ENCODE data around the gene TIGAR. TPM values are rescaled to one million over a fixed set of nuclear protein-coding genes. Genes with fewer than 3 reads are reported as not detected.

Gene TIGAR
- total and polyA plus RNA-seq, 5 experiments from 2014 or later = 2.1 to 14.0 (median 4.2) TPM

- Mint-ChIP-seq H3K9me3 (no peaks in the 10 kb centered on the region), H3K4me1 (peaks cover 20 to 50% (median 43%) of the 10 kb centered on the region in 4 donors), H3K27ac (peak overlapping the region in 9 of 10 donors; percentile 11 to 91 (median 72)), H3K4me3 (peak overlapping the region in 9 of 10 donors; percentile 8 to 92 (median 69)), H3K27me3 (peaks cover 0 to 2% (median 0%) of the 10 kb centered on the region in 5 donors), H3K36me3 (peaks cover 0 to 7% (median 6%) of the 10 kb centered on the region in 3 donors)
- POLR2A ChIA-PET = no interaction called here
- DNase-seq = no peak
- ATAC-seq = no peak
These were observed 1.7 kb downstream of the TIGAR start for GRCh38 chr12:4322726-4323125.

GRCh38 chr12:4323396-4323795, 2.4 kb downstream of the TIGAR start:
- H3K4me1 Mint-ChIP-seq = peaks cover 20 to 50% (median 43%) of the 10 kb centered on the region in 4 donors
- no peaks in the 10 kb centered on the region for H3K9me3 Mint-ChIP-seq
- ATAC-seq (no peak), DNase-seq (no peak)
- peak overlapping the region in 7 of 10 donors; percentile 30 to 69 (median 50) for H3K4me3 Mint-ChIP-seq
- peaks cover 0 to 2% (median 0%) of the 10 kb centered on the region in 5 donors for H3K27me3 Mint-ChIP-seq
- H3K27ac Mint-ChIP-seq = peak overlapping the region in 5 of 10 donors; percentile 13 to 66 (median 62)
- peaks cover 0 to 7% (median 6%) of the 10 kb centered on the region in 3 donors for H3K36me3 Mint-ChIP-seq
- POLR2A ChIA-PET = interaction anchor here (0.7 kb wide), 1 partner anchor 185 kb away, joined by 5 read pairs; no protein-coding TSS in a partner anchor

- ATAC-seq (no peak), DNase-seq (no peak)
- H3K4me1 Mint-ChIP-seq = peaks cover 20 to 51% (median 47%) of the 10 kb centered on the region in 4 donors
- H3K4me3 Mint-ChIP-seq = peak overlapping the region in 1 of 10 donors; percentile 34
- peaks cover 0 to 2% (median 0%) of the 10 kb centered on the region in 5 donors for H3K27me3 Mint-ChIP-seq
- no peak overlapping the region for H3K27ac Mint-ChIP-seq
- peaks cover 0 to 7% (median 6%) of the 10 kb centered on the region in 3 donors for H3K36me3 Mint-ChIP-seq
- POLR2A ChIA-PET = interaction anchor here (0.7 kb wide), 1 partner anchor 186 kb away, joined by 5 read pairs; no protein-coding TSS in a partner anchor
- H3K9me3 Mint-ChIP-seq = no peaks in the 10 kb centered on the region
These were observed 3.4 kb downstream of the TIGAR start for GRCh38 chr12:4324366-4324765.

- peaks cover 17 to 46% (median 43%) of the 10 kb centered on the region in 4 donors for H3K4me1 Mint-ChIP-seq
- peaks cover 0 to 14% (median 6%) of the 10 kb centered on the region in 3 donors for H3K36me3 Mint-ChIP-seq
- H3K4me3 Mint-ChIP-seq = no peak overlapping the region
- no peak for ATAC-seq
- peaks cover 0 to 2% (median 0%) of the 10 kb centered on the region in 5 donors for H3K27me3 Mint-ChIP-seq
- DNase-seq = no peak
- H3K27ac Mint-ChIP-seq = no peak overlapping the region
- POLR2A ChIA-PET = interaction anchor here (0.6 to 1.3 kb wide), 4 partner anchors 32 to 521 kb away, joined by 3 to 5 read pairs (median 4); no protein-coding TSS in a partner anchor
- no peaks in the 10 kb centered on the region for H3K9me3 Mint-ChIP-seq
These were observed 5.0 kb downstream of the TIGAR start for GRCh38 chr12:4325966-4326365.

DNA sequence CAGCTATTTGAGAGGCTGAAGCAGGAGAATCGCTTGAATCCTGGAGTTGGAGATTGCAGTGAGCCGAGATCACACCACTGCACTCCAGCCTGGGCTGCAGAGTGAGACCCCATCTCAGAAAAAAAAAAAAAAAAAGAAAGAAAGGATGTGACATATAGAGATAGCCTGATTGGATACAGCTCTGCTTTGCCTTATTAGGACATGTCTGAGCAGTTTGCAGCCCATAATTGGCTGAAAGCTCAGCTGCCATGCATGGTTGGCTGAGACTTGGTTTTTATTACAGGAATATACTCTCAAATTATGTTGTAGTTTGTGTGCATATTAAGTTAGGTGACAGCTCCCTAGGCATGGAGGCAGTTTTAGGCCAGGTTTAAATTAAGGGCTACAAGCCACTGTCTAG, 6.3 kb downstream of the TIGAR start:
- H3K27ac Mint-ChIP-seq = no peak overlapping the region

GRCh38 chr12:4330203-4330602, 9.2 kb downstream of the TIGAR start:
- DNase-seq (no peak), ATAC-seq (no peak)
- no peaks in the 10 kb centered on the region for H3K9me3 Mint-ChIP-seq
- peaks cover 4 to 21% (median 17%) of the 10 kb centered on the region in 4 donors for H3K4me1 Mint-ChIP-seq
- no peaks in the 10 kb centered on the region for H3K27me3 Mint-ChIP-seq
- POLR2A ChIA-PET = no interaction called here
- peaks cover 0 to 44% (median 11%) of the 10 kb centered on the region in 3 donors for H3K36me3 Mint-ChIP-seq
- no peak overlapping the region for H3K4me3 Mint-ChIP-seq
- H3K27ac Mint-ChIP-seq = peak overlapping the region in 1 of 10 donors; percentile 43

More for the DNA sequence above, 6.3 kb downstream of the TIGAR start:
- POLR2A ChIA-PET = no interaction called here
- Mint-ChIP-seq H3K27me3 (no peaks in the 10 kb centered on the region), H3K4me3 (no peak overlapping the region), H3K4me1 (peaks cover 9 to 41% (median 35%) of the 10 kb centered on the region in 4 donors), H3K36me3 (peaks cover 0 to 26% (median 10%) of the 10 kb centered on the region in 3 donors), H3K9me3 (no peaks in the 10 kb centered on the region)
- ATAC-seq = no peak
- DNase-seq = no peak

GRCh38 chr12:4331221-4331620, 10.2 kb downstream of the TIGAR start:
- ATAC-seq (no peak), DNase-seq (no peak)
- Mint-ChIP-seq H3K36me3 (peaks cover 0 to 51% (median 14%) of the 10 kb centered on the region in 3 donors), H3K4me3 (no peak overlapping the region), H3K27me3 (no peaks in the 10 kb centered on the region), H3K27ac (peak overlapping the region in 2 of 10 donors; percentile 14 to 35), H3K9me3 (no peaks in the 10 kb centered on the region), H3K4me1 (peaks cover 4 to 17% (median 15%) of the 10 kb centered on the region in 4 donors)
- POLR2A ChIA-PET = no interaction called here

DNA sequence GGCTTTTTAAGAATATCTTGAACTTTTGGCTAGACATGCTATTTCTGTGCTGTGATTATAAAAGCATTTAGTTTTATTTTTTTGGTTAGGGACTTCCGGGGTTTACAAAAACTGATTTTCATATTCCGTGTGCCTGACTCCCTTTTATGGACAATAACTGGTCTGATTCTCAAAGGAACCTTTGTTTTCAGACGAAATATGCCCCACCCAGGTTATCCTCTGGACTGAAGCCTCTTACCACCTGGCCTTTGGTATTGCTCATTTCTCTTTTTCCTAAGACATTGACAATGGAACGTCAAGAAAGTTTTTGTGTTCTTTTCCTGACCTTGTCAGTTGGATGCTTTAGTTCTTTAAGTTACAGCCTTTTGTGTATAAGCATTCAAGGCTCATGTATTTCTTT, 10.8 kb downstream of the TIGAR start:
- H3K27me3 Mint-ChIP-seq = no peaks in the 10 kb centered on the region
- ATAC-seq (no peak), DNase-seq (no peak)
- peaks cover 4 to 17% (median 14%) of the 10 kb centered on the region in 4 donors for H3K4me1 Mint-ChIP-seq
- H3K4me3 Mint-ChIP-seq = no peak overlapping the region
- no peaks in the 10 kb centered on the region for H3K9me3 Mint-ChIP-seq
- POLR2A ChIA-PET = interaction anchor here (1.8 kb wide), 1 partner anchor 10 kb away, joined by 4 read pairs; the partner anchor contains the start of gene TIGAR
- no peak overlapping the region for H3K27ac Mint-ChIP-seq
- peaks cover 0 to 56% (median 14%) of the 10 kb centered on the region in 3 donors for H3K36me3 Mint-ChIP-seq

- peaks cover 0 to 4% (median 0%) of the 10 kb centered on the region in 4 donors for H3K4me1 Mint-ChIP-seq
- H3K9me3 Mint-ChIP-seq = peaks cover 0 to 3% (median 0%) of the 10 kb centered on the region in 9 donors
- H3K4me3 Mint-ChIP-seq = no peak overlapping the region
- DNase-seq (no peak), ATAC-seq (no peak)
- peak overlapping the region in 2 of 10 donors; percentile 50 to 71 for H3K27ac Mint-ChIP-seq
- H3K27me3 Mint-ChIP-seq = no peaks in the 10 kb centered on the region
- peaks cover 0 to 43% (median 15%) of the 10 kb centered on the region in 3 donors for H3K36me3 Mint-ChIP-seq
- POLR2A ChIA-PET = no interaction called here
These were observed 25.9 kb downstream of the TIGAR start for GRCh38 chr12:4346931-4347330.

DNA sequence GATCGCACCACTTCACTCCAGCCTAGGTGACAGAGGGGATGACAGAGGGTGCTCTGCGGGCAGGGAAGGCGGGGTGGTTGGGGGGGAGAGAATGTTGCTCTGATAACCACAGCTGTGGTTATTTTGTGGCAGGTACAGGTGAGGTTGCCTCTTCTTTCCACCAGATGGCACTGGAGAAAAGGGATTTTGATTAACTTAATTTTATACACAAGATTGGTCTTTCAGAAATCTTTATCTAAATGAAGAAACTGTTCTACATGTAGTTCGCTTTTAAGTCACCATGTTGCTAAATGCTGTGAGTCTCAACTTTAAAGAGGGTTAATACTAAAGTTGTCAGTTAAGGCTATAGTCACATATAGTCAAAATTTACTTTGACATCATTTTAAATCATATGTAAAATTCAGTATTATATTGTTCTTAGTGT, 32.8 kb downstream of the TIGAR start:
- ATAC-seq = peak; percentile 99 to 100
- H3K27ac Mint-ChIP-seq = peak overlapping the region in 9 of 10 donors; percentile 7 to 85 (median 42)

DNA sequence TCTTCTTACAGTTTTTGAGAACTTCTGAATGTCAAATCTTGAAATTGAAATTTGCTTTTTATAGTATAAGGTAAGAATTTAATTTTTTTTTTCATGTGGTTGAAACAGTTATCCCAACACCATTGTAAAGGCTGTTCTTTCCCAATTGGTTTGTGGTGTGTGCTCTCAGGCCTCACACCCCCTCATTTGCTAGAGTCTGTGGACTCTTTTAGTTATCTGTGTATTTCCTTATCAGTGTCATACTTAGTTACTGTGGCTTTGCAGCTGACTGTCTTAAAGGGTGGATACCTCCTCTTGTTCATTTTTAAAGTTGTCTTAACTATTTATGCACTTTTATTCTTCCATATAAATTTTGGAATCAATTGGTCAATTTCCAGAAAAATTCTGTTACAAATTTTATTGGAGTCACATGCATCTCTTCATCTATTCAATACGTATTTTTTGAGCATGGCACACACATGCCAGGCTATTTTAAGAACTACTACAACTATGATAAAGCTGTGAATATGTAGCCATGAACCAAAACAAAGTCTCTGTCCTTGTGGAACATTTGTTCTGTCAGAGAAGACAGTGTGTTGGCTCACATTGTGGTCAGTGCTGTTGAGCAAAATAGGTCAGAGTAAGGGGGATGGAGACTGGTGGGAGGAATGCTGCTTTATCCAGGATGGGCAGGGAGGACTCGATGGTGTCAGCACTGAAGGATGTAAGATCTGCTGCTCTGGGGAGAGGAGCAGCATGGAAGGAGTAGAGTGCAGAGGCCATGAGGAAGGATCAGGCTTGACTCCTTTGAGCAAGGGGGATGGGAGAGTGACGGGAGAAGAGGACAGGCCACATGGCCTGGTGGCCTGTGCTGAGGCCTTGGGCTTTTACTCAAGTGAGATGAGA, 34.4 kb downstream of the TIGAR start:
- POLR2A ChIA-PET = no interaction called here
- Mint-ChIP-seq H3K36me3 (peaks cover 0 to 23% (median 3%) of the 10 kb centered on the region in 3 donors), H3K27ac (peak overlapping the region in 2 of 10 donors; percentile 39 to 45), H3K4me3 (no peak overlapping the region), H3K27me3 (no peaks in the 10 kb centered on the region), H3K9me3 (no peaks in the 10 kb centered on the region), H3K4me1 (peaks cover 0 to 9% (median 8%) of the 10 kb centered on the region in 4 donors)
- ATAC-seq (no peak), DNase-seq (no peak)

More for the DNA sequence above, 32.8 kb downstream of the TIGAR start:
- Mint-ChIP-seq H3K4me3 (no peak overlapping the region), H3K36me3 (peaks cover 0 to 37% (median 6%) of the 10 kb centered on the region in 3 donors), H3K9me3 (no peaks in the 10 kb centered on the region), H3K27me3 (no peaks in the 10 kb centered on the region), H3K4me1 (peaks cover 0 to 9% (median 8%) of the 10 kb centered on the region in 4 donors)
- DNase-seq = peak; percentile 24 to 78 (median 68)
- POLR2A ChIA-PET = no interaction called here

DNA sequence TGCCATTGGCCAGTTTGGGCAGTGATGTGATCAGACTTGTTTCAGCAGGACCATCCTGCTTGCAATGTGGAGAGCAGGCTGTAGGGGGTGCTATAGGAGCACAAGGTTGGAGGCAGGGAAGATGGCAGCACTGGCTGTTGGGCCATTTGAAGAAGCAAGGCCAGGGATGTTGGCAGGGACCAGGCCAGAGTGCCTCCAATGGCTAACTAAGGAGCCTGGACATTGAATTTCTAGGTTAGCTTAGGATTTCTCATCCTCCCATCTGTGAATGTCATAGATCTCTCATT, 35.0 kb downstream of the TIGAR start:
- H3K36me3 Mint-ChIP-seq = peaks cover 0 to 17% (median 2%) of the 10 kb centered on the region in 3 donors
- DNase-seq (peak in 8 of 10 donors; percentile 7 to 62 (median 14)), ATAC-seq (no peak)
- POLR2A ChIA-PET = no interaction called here
- H3K27me3 Mint-ChIP-seq = no peaks in the 10 kb centered on the region
- peak overlapping the region in 1 of 10 donors; percentile 39 for H3K27ac Mint-ChIP-seq
- no peaks in the 10 kb centered on the region for H3K9me3 Mint-ChIP-seq
- no peak overlapping the region for H3K4me3 Mint-ChIP-seq
- H3K4me1 Mint-ChIP-seq = peaks cover 0 to 9% (median 8%) of the 10 kb centered on the region in 4 donors

- H3K4me3 Mint-ChIP-seq = no peak overlapping the region
- no peaks in the 10 kb centered on the region for H3K4me1 Mint-ChIP-seq
- DNase-seq (no peak), ATAC-seq (no peak)
- no peaks in the 10 kb centered on the region for H3K36me3 Mint-ChIP-seq
- no peaks in the 10 kb centered on the region for H3K9me3 Mint-ChIP-seq
- peaks cover 6 to 30% (median 18%) of the 10 kb centered on the region in 5 donors for H3K27me3 Mint-ChIP-seq
- POLR2A ChIA-PET = interaction anchor here (1.1 kb wide), 1 partner anchor 493 kb away, joined by 3 read pairs; the partner anchor contains the start of gene PARP11
- no peak overlapping the region for H3K27ac Mint-ChIP-seq
These were observed 45.1 kb downstream of the TIGAR start for GRCh38 chr12:4366090-4366489.

Data from naive thymus-derived CD8-positive, alpha-beta T cell (primary cell).